HEK293 (cell line): Measurements from ENCODE around the gene ACTRT2.

Experiments used
- CTCF ChIA-PET: fragments of 350-600 bp; formaldehyde crosslinking; extraction: SDS; loops from one replicate; lab custom pipeline; 2021; ENCODE audit warnings: antibody characterized with exemption; lab: Yijun Ruan, JAX
- POLR2A ChIA-PET: fragments of 300-600 bp; formaldehyde crosslinking; extraction: SDS; loops from one replicate; lab custom pipeline; 2020; ENCODE audit warnings: antibody characterized with exemption, inconsistent platforms; lab: Yijun Ruan, JAX
- H3K27ac ChIP-seq: fragments of 200-500 bp; sonication (Bioruptor generic); 2 replicates; pipeline ENCODE4 v1.5.1; 2014; ENCODE audit warnings: low read depth, low read length, control low read depth, inconsistent platforms; ENCODE audit errors: extremely low read depth
- H3K36me3 ChIP-seq, 2 experiments: fragments of 200-500 bp in 1 of 2; sonication (Bioruptor generic) in 1 of 2; 1 replicate in 1 of 2; 2 replicates in 1 of 2; pipeline ENCODE4 v1.5.1; 2014 to 2017; ENCODE audit warnings: inconsistent platforms in 2 of 2, low read length in 2 of 2; ENCODE audit not compliant: control insufficient read depth in 2 of 2, insufficient read depth in 1 of 2
- H3K4me1 ChIP-seq: fragments of 200-500 bp; sonication (Bioruptor generic); 2 replicates; pipeline ENCODE4 v1.5.1; 2014; ENCODE audit warnings: mild to moderate bottlenecking, low read length, inconsistent platforms; ENCODE audit not compliant: control insufficient read depth, insufficient read depth
- H3K4me3 ChIP-seq: 2 replicates; pipeline ENCODE4 v1.5.1; 2011; ENCODE audit warnings: low read depth, mild to moderate bottlenecking, control low read depth, low read length, moderate library complexity
- H3K9me3 ChIP-seq: fragments of 200-500 bp; sonication (Bioruptor generic); 2 replicates; pipeline ENCODE4 v1.5.1; 2014; ENCODE audit warnings: low read depth, low read length, inconsistent platforms; ENCODE audit not compliant: control insufficient read depth, insufficient read depth
- BCL11A ChIP-seq: fragments of 450-650 bp; formaldehyde crosslinking; IDR thresholded peaks from 2 replicates; pipeline ENCODE4 v1.5.1; 2016; ENCODE audit warnings: low read depth, missing biosample characterization, missing genetic modification characterization
- KLF8 ChIP-seq: fragments of 450-650 bp; formaldehyde crosslinking; IDR thresholded peaks from 2 replicates; pipeline ENCODE4 v1.5.1; 2016; ENCODE audit warnings: missing biosample characterization, missing genetic modification characterization
- KLF9 ChIP-seq: fragments of 450-650 bp; formaldehyde crosslinking; IDR thresholded peaks from 2 replicates; pipeline ENCODE4 v1.5.1; 2016; ENCODE audit warnings: missing biosample characterization, missing genetic modification characterization, low read depth
- OVOL3 ChIP-seq: fragments of 450-650 bp; formaldehyde crosslinking; IDR thresholded peaks from 2 replicates; pipeline ENCODE4 v1.5.1; 2016; ENCODE audit warnings: missing biosample characterization, missing genetic modification characterization
- WT1 ChIP-seq: fragments of 450-650 bp; formaldehyde crosslinking; IDR thresholded peaks from 2 replicates; pipeline ENCODE4 v1.5.1; 2016; ENCODE audit warnings: missing biosample characterization, missing genetic modification characterization
- ZNF121 ChIP-seq: fragments of 450-650 bp; formaldehyde crosslinking; IDR thresholded peaks from 2 replicates; pipeline ENCODE4 v1.5.1; 2016; ENCODE audit warnings: missing biosample characterization, missing genetic modification characterization
- ZNF133 ChIP-seq: fragments of 450-650 bp; formaldehyde crosslinking; IDR thresholded peaks from 2 replicates; pipeline ENCODE4 v1.5.1; 2016; ENCODE audit warnings: missing biosample characterization, missing genetic modification characterization
- ZNF138 ChIP-seq: fragments of 450-650 bp; formaldehyde crosslinking; IDR thresholded peaks from 2 replicates; pipeline ENCODE4 v1.5.1; 2016; ENCODE audit warnings: missing biosample characterization, missing genetic modification characterization, borderline replicate concordance
- ZNF184 ChIP-seq: fragments of 450-650 bp; IDR thresholded peaks from 2 replicates; pipeline ENCODE4 v1.5.1; 2018; ENCODE audit warnings: missing biosample characterization, mild to moderate bottlenecking, missing genetic modification characterization
- ZNF292 ChIP-seq: fragments of 450-650 bp; formaldehyde crosslinking; IDR thresholded peaks from 2 replicates; pipeline ENCODE4 v1.5.1; 2016; ENCODE audit warnings: low read depth, missing biosample characterization, missing genetic modification characterization, borderline replicate concordance
- ZNF404 ChIP-seq: fragments of 450-650 bp; formaldehyde crosslinking; IDR thresholded peaks from 2 replicates; pipeline ENCODE4 v1.5.1; 2017; ENCODE audit warnings: missing biosample characterization, missing genetic modification characterization
- ZNF433 ChIP-seq: fragments of 450-650 bp; formaldehyde crosslinking; IDR thresholded peaks from 2 replicates; pipeline ENCODE4 v1.5.1; 2016; ENCODE audit warnings: missing biosample characterization, missing genetic modification characterization, low read depth
- ZNF514 ChIP-seq: fragments of 450-650 bp; formaldehyde crosslinking; IDR thresholded peaks from 2 replicates; pipeline ENCODE4 v1.5.1; 2016; ENCODE audit warnings: missing biosample characterization, missing genetic modification characterization
- ZNF600 ChIP-seq: fragments of 450-650 bp; formaldehyde crosslinking; IDR thresholded peaks from 2 replicates; pipeline ENCODE4 v1.5.1; 2016; ENCODE audit warnings: missing biosample characterization, missing genetic modification characterization
- ZNF830 ChIP-seq: fragments of 450-650 bp; IDR thresholded peaks from 2 replicates; pipeline ENCODE4 v1.5.0; 2018; ENCODE audit warnings: missing biosample characterization, missing genetic modification characterization, low read depth, mild to moderate bottlenecking, moderate library complexity
- TF ChIP-seq, protein P1 (sequence below): fragments of 450-650 bp; formaldehyde crosslinking; IDR thresholded peaks from 2 replicates; pipeline ENCODE4 v1.5.1; 2016; ENCODE audit warnings: missing biosample characterization, missing genetic modification characterization
- TF ChIP-seq, protein P2 (sequence below): fragments of 450-650 bp; IDR thresholded peaks from 2 replicates; pipeline ENCODE4 v1.5.1; 2018; ENCODE audit warnings: missing biosample characterization, missing genetic modification characterization
- TF ChIP-seq, protein P3 (sequence below): fragments of 450-650 bp; formaldehyde crosslinking; IDR thresholded peaks from 2 replicates; pipeline ENCODE4 v1.5.1; 2016; ENCODE audit warnings: missing biosample characterization, missing genetic modification characterization
- TF ChIP-seq, protein P4 (sequence below): IDR thresholded peaks from 2 replicates; pipeline ENCODE4 v1.6.1; 2011; ENCODE audit warnings: mild to moderate bottlenecking, low read depth, low read length, borderline replicate concordance
- TF ChIP-seq, protein P5 (sequence below): fragments of 450-650 bp; formaldehyde crosslinking; IDR thresholded peaks from 2 replicates; pipeline ENCODE4 v1.5.1; 2017; ENCODE audit warnings: missing biosample characterization, missing genetic modification characterization
- TF ChIP-seq, protein P6 (sequence below): fragments of 450-650 bp; formaldehyde crosslinking; IDR thresholded peaks from 2 replicates; pipeline ENCODE4 v1.5.1; 2016; ENCODE audit warnings: missing biosample characterization, missing genetic modification characterization

The ACTRT2 gene

DNA sequence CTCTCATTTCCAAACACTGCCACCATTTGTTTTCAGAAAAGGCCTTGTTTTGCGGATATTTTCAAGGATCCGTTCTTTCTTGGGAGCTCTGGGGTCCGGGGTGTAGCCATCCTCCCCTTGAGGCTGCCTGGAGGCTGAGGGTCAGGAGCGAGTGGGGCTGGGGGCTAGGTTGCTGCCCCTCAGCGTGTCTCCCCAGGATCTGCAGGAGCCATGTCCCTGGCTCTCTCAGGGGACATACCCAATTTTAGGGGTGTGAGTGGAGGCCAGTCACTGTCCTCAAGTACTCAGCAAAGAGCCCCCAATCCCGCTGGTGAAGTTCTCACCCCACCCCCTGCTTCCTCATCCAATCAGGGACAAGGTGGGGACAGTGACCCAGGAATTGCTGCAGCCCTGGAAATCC is 32.7 kb downstream of the ACTRT2 start:
- ChIA-PET CTCF (no interaction called here), POLR2A (no interaction called here)
- TF ChIP-seq ZNF138 (tag by site-specific recombination), result no peak
- TF ChIP-seq, protein P1, sequence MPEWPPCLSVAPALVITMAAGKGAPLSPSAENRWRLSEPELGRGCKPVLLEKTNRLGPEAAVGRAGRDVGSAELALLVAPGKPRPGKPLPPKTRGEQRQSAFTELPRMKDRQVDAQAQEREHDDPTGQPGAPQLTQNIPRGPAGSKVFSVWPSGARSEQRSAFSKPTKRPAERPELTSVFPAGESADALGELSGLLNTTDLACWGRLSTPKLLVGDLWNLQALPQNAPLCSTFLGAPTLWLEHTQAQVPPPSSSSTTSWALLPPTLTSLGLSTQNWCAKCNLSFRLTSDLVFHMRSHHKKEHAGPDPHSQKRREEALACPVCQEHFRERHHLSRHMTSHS (tag by site-specific recombination), result no peak
- no peak for TF ChIP-seq ZNF433 (tag by site-specific recombination)
- TF ChIP-seq KLF8, result no peak
- TF ChIP-seq, protein P2, sequence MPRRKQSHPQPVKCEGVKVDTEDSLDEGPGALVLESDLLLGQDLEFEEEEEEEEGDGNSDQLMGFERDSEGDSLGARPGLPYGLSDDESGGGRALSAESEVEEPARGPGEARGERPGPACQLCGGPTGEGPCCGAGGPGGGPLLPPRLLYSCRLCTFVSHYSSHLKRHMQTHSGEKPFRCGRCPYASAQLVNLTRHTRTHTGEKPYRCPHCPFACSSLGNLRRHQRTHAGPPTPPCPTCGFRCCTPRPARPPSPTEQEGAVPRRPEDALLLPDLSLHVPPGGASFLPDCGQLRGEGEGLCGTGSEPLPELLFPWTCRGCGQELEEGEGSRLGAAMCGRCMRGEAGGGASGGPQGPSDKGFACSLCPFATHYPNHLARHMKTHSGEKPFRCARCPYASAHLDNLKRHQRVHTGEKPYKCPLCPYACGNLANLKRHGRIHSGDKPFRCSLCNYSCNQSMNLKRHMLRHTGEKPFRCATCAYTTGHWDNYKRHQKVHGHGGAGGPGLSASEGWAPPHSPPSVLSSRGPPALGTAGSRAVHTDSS (tag by site-specific recombination), result no peak
- no peak for TF ChIP-seq ZNF514
- no peak for TF ChIP-seq KLF9 (tag by site-specific recombination)
- no peak for TF ChIP-seq OVOL3 (tag by site-specific recombination)
- TF ChIP-seq, protein P3, sequence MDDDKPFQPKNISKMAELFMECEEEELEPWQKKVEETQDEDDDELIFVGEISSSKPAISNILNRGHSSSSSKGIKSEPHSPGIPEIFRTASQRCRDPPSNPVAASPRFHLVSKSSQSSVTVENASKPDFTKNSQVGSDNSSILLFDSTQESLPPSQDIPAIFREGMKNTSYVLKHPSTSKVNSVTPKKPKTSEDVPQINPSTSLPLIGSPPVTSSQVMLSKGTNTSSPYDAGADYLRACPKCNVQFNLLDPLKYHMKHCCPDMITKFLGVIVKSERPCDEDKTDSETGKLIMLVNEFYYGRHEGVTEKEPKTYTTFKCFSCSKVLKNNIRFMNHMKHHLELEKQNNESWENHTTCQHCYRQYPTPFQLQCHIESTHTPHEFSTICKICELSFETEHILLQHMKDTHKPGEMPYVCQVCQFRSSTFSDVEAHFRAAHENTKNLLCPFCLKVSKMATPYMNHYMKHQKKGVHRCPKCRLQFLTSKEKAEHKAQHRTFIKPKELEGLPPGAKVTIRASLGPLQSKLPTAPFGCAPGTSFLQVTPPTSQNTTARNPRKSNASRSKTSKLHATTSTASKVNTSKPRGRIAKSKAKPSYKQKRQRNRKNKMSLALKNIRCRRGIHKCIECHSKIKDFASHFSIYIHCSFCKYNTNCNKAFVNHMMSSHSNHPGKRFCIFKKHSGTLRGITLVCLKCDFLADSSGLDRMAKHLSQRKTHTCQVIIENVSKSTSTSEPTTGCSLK, result no peak
- no peak for TF ChIP-seq ZNF404 (tag by site-specific recombination)
- TF ChIP-seq, protein P4, sequence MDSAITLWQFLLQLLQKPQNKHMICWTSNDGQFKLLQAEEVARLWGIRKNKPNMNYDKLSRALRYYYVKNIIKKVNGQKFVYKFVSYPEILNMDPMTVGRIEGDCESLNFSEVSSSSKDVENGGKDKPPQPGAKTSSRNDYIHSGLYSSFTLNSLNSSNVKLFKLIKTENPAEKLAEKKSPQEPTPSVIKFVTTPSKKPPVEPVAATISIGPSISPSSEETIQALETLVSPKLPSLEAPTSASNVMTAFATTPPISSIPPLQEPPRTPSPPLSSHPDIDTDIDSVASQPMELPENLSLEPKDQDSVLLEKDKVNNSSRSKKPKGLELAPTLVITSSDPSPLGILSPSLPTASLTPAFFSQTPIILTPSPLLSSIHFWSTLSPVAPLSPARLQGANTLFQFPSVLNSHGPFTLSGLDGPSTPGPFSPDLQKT, result no peak
- no peak for TF ChIP-seq ZNF184
- H3K4me3 ChIP-seq, result no peak overlapping the region
- no peak overlapping the region for H3K27ac ChIP-seq
- H3K4me1 ChIP-seq, result no peaks in the 10 kb centered on the region
- H3K9me3 ChIP-seq, result no peaks in the 10 kb centered on the region
- no peaks in the 10 kb centered on the region for H3K36me3 ChIP-seq

DNA sequence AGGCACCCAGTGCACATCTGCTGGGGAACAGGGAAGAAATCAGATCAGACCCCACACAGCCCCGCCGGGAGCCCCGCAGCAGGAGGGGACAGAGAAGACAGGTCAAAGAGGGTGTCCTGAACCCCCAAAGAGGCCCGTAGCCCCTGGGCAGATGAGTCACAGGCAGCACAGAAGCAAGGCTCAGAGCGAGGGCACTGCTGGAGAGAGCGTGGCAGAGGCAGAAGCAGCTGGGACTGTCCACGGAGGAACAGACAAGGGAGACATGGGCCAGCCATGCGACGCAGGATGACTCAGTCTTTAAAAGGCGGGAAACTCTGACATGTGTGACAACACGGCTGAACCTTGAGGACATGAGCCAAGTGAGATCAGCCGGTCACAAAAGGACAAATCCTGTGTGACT is 33.2 kb downstream of the ACTRT2 start:
- TF ChIP-seq ZNF830 (no peak), ZNF121 (tag by site-specific recombination) (no peak)
- TF ChIP-seq, protein P5, sequence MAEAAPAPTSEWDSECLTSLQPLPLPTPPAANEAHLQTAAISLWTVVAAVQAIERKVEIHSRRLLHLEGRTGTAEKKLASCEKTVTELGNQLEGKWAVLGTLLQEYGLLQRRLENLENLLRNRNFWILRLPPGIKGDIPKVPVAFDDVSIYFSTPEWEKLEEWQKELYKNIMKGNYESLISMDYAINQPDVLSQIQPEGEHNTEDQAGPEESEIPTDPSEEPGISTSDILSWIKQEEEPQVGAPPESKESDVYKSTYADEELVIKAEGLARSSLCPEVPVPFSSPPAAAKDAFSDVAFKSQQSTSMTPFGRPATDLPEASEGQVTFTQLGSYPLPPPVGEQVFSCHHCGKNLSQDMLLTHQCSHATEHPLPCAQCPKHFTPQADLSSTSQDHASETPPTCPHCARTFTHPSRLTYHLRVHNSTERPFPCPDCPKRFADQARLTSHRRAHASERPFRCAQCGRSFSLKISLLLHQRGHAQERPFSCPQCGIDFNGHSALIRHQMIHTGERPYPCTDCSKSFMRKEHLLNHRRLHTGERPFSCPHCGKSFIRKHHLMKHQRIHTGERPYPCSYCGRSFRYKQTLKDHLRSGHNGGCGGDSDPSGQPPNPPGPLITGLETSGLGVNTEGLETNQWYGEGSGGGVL (tag by site-specific recombination), result no peak
- no peak overlapping the region for H3K27ac ChIP-seq
- ChIA-PET POLR2A (no interaction called here), CTCF (no interaction called here)
- H3K4me1 ChIP-seq, result no peaks in the 10 kb centered on the region
- H3K4me3 ChIP-seq, result no peak overlapping the region
- H3K9me3 ChIP-seq, result no peaks in the 10 kb centered on the region
- no peaks in the 10 kb centered on the region for H3K36me3 ChIP-seq

DNA sequence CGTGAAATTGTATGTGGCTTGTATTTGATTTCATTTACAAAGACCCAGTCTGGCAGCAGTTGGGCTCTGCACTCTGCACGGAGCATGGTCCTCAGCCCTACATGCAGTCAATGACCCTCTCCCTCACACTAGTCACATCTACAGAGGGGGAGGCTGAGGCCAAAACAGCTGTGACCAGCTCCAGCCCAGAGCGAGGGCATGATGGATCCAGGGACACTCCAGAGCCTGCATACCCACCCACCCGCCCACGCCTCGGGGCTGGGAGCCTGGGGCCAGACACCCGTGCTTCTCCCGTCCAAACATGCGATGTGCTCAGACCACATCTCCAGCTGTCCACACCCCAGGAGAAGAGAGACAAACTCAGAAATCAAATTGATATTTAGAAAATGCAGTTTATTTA is 33.8 kb downstream of the ACTRT2 start:
- Histone ChIP-seq H3K27ac (no peak overlapping the region), H3K9me3 (no peaks in the 10 kb centered on the region), H3K36me3 (no peaks in the 10 kb centered on the region), H3K4me1 (no peaks in the 10 kb centered on the region), H3K4me3 (no peak overlapping the region)
- POLR2A ChIA-PET, result no interaction called here
- CTCF ChIA-PET, result interaction anchor here (0.9 kb wide), 1 partner anchor 14 kb away, joined by 3 read pairs; no protein-coding TSS in a partner anchor
- no peak for TF ChIP-seq ZNF292 (tag by site-specific recombination)
- TF ChIP-seq, protein P6, sequence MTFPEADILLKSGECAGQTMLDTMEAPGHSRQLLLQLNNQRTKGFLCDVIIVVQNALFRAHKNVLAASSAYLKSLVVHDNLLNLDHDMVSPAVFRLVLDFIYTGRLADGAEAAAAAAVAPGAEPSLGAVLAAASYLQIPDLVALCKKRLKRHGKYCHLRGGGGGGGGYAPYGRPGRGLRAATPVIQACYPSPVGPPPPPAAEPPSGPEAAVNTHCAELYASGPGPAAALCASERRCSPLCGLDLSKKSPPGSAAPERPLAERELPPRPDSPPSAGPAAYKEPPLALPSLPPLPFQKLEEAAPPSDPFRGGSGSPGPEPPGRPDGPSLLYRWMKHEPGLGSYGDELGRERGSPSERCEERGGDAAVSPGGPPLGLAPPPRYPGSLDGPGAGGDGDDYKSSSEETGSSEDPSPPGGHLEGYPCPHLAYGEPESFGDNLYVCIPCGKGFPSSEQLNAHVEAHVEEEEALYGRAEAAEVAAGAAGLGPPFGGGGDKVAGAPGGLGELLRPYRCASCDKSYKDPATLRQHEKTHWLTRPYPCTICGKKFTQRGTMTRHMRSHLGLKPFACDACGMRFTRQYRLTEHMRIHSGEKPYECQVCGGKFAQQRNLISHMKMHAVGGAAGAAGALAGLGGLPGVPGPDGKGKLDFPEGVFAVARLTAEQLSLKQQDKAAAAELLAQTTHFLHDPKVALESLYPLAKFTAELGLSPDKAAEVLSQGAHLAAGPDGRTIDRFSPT (tag by site-specific recombination), result no peak
- no peak for TF ChIP-seq ZNF133
- TF ChIP-seq WT1 (tag by site-specific recombination), result no peak
- no peak for TF ChIP-seq ZNF600 (tag by site-specific recombination)
- no peak for TF ChIP-seq BCL11A (tag by site-specific recombination)
